Measurements from ENCODE around the gene ERCC8.

- no peak for TF ChIP-seq EP300 (IDR thresholded peaks at IDR 0.05; ENCODE audit: low read depth in 2 of 2, low read length in 2 of 2)
- no peak for TF ChIP-seq EP300 (CRISPR knock-in tag; IDR thresholded peaks at IDR 0.05; ENCODE audit: borderline replicate concordance)
- TF ChIP-seq NFRKB (IDR thresholded peaks at IDR 0.05) = no peak
- no peak for TF ChIP-seq ZFP36L2 (CRISPR knock-in tag; IDR thresholded peaks at IDR 0.05)
- no peak for TF ChIP-seq STAT5B (CRISPR knock-in tag; IDR thresholded peaks at IDR 0.05)
- no peak for TF ChIP-seq MAX (IDR thresholded peaks at IDR 0.05)
- TF ChIP-seq, protein P1, sequence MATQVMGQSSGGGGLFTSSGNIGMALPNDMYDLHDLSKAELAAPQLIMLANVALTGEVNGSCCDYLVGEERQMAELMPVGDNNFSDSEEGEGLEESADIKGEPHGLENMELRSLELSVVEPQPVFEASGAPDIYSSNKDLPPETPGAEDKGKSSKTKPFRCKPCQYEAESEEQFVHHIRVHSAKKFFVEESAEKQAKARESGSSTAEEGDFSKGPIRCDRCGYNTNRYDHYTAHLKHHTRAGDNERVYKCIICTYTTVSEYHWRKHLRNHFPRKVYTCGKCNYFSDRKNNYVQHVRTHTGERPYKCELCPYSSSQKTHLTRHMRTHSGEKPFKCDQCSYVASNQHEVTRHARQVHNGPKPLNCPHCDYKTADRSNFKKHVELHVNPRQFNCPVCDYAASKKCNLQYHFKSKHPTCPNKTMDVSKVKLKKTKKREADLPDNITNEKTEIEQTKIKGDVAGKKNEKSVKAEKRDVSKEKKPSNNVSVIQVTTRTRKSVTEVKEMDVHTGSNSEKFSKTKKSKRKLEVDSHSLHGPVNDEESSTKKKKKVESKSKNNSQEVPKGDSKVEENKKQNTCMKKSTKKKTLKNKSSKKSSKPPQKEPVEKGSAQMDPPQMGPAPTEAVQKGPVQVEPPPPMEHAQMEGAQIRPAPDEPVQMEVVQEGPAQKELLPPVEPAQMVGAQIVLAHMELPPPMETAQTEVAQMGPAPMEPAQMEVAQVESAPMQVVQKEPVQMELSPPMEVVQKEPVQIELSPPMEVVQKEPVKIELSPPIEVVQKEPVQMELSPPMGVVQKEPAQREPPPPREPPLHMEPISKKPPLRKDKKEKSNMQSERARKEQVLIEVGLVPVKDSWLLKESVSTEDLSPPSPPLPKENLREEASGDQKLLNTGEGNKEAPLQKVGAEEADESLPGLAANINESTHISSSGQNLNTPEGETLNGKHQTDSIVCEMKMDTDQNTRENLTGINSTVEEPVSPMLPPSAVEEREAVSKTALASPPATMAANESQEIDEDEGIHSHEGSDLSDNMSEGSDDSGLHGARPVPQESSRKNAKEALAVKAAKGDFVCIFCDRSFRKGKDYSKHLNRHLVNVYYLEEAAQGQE (IDR thresholded peaks at IDR 0.05; ENCODE audit: borderline replicate concordance in 1 of 2, low read depth in 1 of 2, low read length in 2 of 2) = no peak
- no peak for TF ChIP-seq ZNF570 (CRISPR knock-in tag; IDR thresholded peaks at IDR 0.05; ENCODE audit: borderline replicate concordance)
- TF ChIP-seq CTCF (CRISPR knock-in tag; IDR thresholded peaks at IDR 0.05) = no peak
- no peak for TF ChIP-seq FOSL2 (CRISPR knock-in tag; IDR thresholded peaks at IDR 0.05)
- TF ChIP-seq HOXA5 (CRISPR knock-in tag; IDR thresholded peaks at IDR 0.05) = no peak
- no peak for TF ChIP-seq ZNF263 (CRISPR knock-in tag; IDR thresholded peaks at IDR 0.05)
- TF ChIP-seq ZNF572 (CRISPR knock-in tag; IDR thresholded peaks at IDR 0.05) = no peak
- TF ChIP-seq, protein P2, sequence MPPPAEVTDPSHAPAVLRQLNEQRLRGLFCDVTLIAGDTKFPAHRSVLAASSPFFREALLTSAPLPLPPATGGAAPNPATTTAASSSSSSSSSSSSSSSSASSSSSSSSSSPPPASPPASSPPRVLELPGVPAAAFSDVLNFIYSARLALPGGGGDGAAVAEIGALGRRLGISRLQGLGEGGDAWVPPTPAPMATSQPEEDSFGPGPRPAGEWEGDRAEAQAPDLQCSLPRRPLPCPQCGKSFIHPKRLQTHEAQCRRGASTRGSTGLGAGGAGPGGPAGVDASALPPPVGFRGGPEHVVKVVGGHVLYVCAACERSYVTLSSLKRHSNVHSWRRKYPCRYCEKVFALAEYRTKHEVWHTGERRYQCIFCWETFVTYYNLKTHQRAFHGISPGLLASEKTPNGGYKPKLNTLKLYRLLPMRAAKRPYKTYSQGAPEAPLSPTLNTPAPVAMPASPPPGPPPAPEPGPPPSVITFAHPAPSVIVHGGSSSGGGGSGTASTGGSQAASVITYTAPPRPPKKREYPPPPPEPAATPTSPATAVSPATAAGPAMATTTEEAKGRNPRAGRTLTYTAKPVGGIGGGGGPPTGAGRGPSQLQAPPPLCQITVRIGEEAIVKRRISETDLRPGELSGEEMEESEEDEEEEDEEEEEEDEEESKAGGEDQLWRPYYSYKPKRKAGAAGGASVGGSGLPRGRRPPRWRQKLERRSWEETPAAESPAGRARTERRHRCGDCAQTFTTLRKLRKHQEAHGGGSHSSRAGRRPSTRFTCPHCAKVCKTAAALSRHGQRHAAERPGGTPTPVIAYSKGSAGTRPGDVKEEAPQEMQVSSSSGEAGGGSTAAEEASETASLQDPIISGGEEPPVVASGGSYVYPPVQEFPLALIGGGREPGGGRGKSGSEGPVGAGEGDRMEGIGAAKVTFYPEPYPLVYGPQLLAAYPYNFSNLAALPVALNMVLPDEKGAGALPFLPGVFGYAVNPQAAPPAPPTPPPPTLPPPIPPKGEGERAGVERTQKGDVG (CRISPR knock-in tag; IDR thresholded peaks at IDR 0.05; ENCODE audit: borderline replicate concordance) = no peak
These were observed 34.1 kb upstream of the ERCC8 start for GRCh38 chr5:60978968-60979367.
